A549 (cell line): ENCODE results near the gene TMEM144. TPM values are rescaled to one million over a fixed set of nuclear protein-coding genes. Genes with fewer than 3 reads are reported as not detected.

Experiments
- ATAC-seq, 2 experiments: fragments of 200-7000 bp in 1 of 2; fragments of >200 bp in 1 of 2; cut with Nextera tagmentation in 1 of 2; cut with Tn5 transposase in 1 of 2; 3 replicates each; pipeline versions ENCODE4 v1.8.0 to v1.9.1; 2018 to 2020; ENCODE audit warnings: mild to moderate bottlenecking in 1 of 2, moderate library complexity in 1 of 2
- CTCF ChIA-PET: fragments of 300-600 bp; sonication (Branson Sonifier 250); formaldehyde crosslinking; extraction: SDS; loops from one replicate; lab custom pipeline; 2021; ENCODE audit warnings: antibody characterized with exemption, inconsistent platforms; lab: Yijun Ruan, JAX
- POLR2A ChIA-PET: fragments of 350-600 bp; formaldehyde crosslinking; extraction: SDS; loops from one replicate; lab custom pipeline; 2021; ENCODE audit warnings: antibody characterized with exemption, inconsistent platforms; lab: Yijun Ruan, JAX
- DNase-seq, 2 experiments: peaks; one replicate each; pipeline versions ENCODE4 v3.0.0 to v3.0.0-alpha.2; 2011 to 2016; ENCODE audit warnings: low read depth in 1 of 2, low spot score in 1 of 2
- FAIRE-seq: peaks from 2 replicates; lab custom pipeline; 2011; peaks lifted over from hg19 to GRCh38; lab: Jason Lieb, UNC
- H3K27ac ChIP-seq, 2 experiments: fragments of >200 bp; sonication (Bioruptor Twin); formaldehyde crosslinking; 3 replicates each; pipeline ENCODE4 v1.5.1; 2016 to 2017
- H3K4me1 ChIP-seq: fragments of >200 bp; sonication (Bioruptor Twin); formaldehyde crosslinking; 3 replicates; pipeline ENCODE4 v1.6.1; 2016
- H3K4me2 ChIP-seq: fragments of >200 bp; sonication (Bioruptor Twin); formaldehyde crosslinking; 3 replicates; pipeline ENCODE4 v1.6.1; 2016
- H3K4me3 ChIP-seq: fragments of >200 bp; sonication (Bioruptor Twin); formaldehyde crosslinking; 3 replicates; pipeline ENCODE4 v1.5.1; 2016
- H3K9me3 ChIP-seq: fragments of >200 bp; sonication (Bioruptor Twin); formaldehyde crosslinking; 3 replicates; pipeline ENCODE4 v1.6.1; 2016
- BHLHE40 ChIP-seq: IDR thresholded peaks from 2 replicates; pipeline ENCODE4 v1.6.1; 2012; ENCODE audit warnings: low read depth, low read length, inconsistent platforms
- CBX2 ChIP-seq: fragments of 200-600 bp; sonication (generic); IDR thresholded peaks from 2 replicates; pipeline ENCODE4 v1.6.1; 2016; ENCODE audit warnings: low read depth, mild to moderate bottlenecking, borderline replicate concordance
- CBX8 ChIP-seq: fragments of 200-600 bp; sonication (generic); IDR thresholded peaks from 2 replicates; pipeline ENCODE4 v1.6.1; 2016
- CHD2 ChIP-seq: fragments of 150-350 bp; IDR thresholded peaks from 2 replicates; pipeline ENCODE4 v1.6.1; 2014; ENCODE audit warnings: low read length; ENCODE audit not compliant: partially characterized antibody
- CHD4 ChIP-seq: fragments of 200-600 bp; sonication (generic); IDR thresholded peaks from 2 replicates; pipeline ENCODE4 v1.6.1; 2016; ENCODE audit warnings: antibody characterized with exemption, mild to moderate bottlenecking, borderline replicate concordance
- ESRRA ChIP-seq: fragments of 150-350 bp; IDR thresholded peaks from 2 replicates; pipeline ENCODE4 v1.6.1; 2014; ENCODE audit warnings: mild to moderate bottlenecking, low read length, borderline replicate concordance
- HOXB13 ChIP-seq: fragments of 250-450 bp; sonication (Bioruptor Pico); IDR thresholded peaks from 2 replicates; pipeline ENCODE4 v1.5.0; 2020; ENCODE audit warnings: low read depth, mild to moderate bottlenecking, moderate library complexity
- JUNB ChIP-seq: fragments of >200 bp; sonication (Bioruptor Twin); formaldehyde crosslinking; IDR thresholded peaks from 2 replicates; pipeline ENCODE4 v1.6.1; 2016
- KDM1A ChIP-seq: fragments of 200-600 bp; sonication (generic); IDR thresholded peaks from 2 replicates; pipeline ENCODE4 v1.6.1; 2016; ENCODE audit warnings: low read depth, mild to moderate bottlenecking
- NPAS2 ChIP-seq: fragments of 250-450 bp; sonication (Bioruptor Pico); IDR thresholded peaks from 2 replicates; pipeline ENCODE4 v1.8.0; 2022; ENCODE audit warnings: mild to moderate bottlenecking, moderate library complexity, borderline replicate concordance
- POLR2A ChIP-seq: IDR thresholded peaks from 2 replicates; pipeline ENCODE4 v1.6.1; 2012; ENCODE audit warnings: mild to moderate bottlenecking, low read length
- POLR2AphosphoS2 ChIP-seq: conservative IDR thresholded peaks from 2 replicates; pipeline ENCODE4 v1.6.1; 2012; ENCODE audit warnings: low read length, improper control_type of control experiment, inconsistent platforms
- RAD21 ChIP-seq, 2 experiments: fragments of >200 bp in 1 of 2; sonication (Bioruptor Twin) in 1 of 2; formaldehyde crosslinking in 1 of 2; IDR thresholded peaks in 1 of 2; conservative IDR thresholded peaks in 1 of 2; 2 replicates in 1 of 2; 3 replicates in 1 of 2; pipeline ENCODE4 v1.6.1; 2012 to 2018; ENCODE audit warnings: inconsistent platforms in 1 of 2
- RARB ChIP-seq: fragments of 250-450 bp; sonication (Bioruptor Pico); IDR thresholded peaks from 2 replicates; pipeline ENCODE4 v1.8.0; 2021; ENCODE audit warnings: mild to moderate bottlenecking, moderate library complexity
- RFX5 ChIP-seq: fragments of 450-650 bp; IDR thresholded peaks from 2 replicates; pipeline ENCODE4 v1.7.1; 2014; ENCODE audit warnings: antibody characterized with exemption, mild to moderate bottlenecking, moderate library complexity
- SREBF2 ChIP-seq: fragments of 450-650 bp; IDR thresholded peaks from 2 replicates; pipeline ENCODE4 v1.6.1; 2014; ENCODE audit warnings: mild to moderate bottlenecking, moderate library complexity
- TFCP2L1 ChIP-seq: fragments of 250-450 bp; sonication (Bioruptor Pico); IDR thresholded peaks from 2 replicates; pipeline ENCODE4 v1.5.0; 2021; ENCODE audit warnings: mild to moderate bottlenecking
- TP53 ChIP-seq: fragments of 250-450 bp; sonication (Bioruptor Pico); IDR thresholded peaks from 2 replicates; pipeline ENCODE4 v1.5.0; 2021; ENCODE audit warnings: mild to moderate bottlenecking, moderate library complexity
- ZNF302 ChIP-seq: fragments of 250-450 bp; sonication (Bioruptor Pico); IDR thresholded peaks from 2 replicates; pipeline ENCODE4 v1.9.0; 2021; ENCODE audit warnings: inconsistent platforms, mild to moderate bottlenecking, moderate library complexity
- ZSCAN20 ChIP-seq: fragments of 250-450 bp; sonication (Bioruptor Pico); IDR thresholded peaks from 2 replicates; pipeline ENCODE4 v1.8.0; 2022; ENCODE audit warnings: mild to moderate bottlenecking, moderate library complexity
- WGBS: methylation state at CpG from one replicate; pipeline ENCODE4 v1.1.6; 2017; ENCODE audit errors: missing lambda C conversion rate; 5-methylcytosine and 5-hydroxymethylcytosine counted together
- polyA plus RNA-seq, 4 experiments: library from polyadenylated mRNA; depleted of rRNA in 3 of 4; stranded (reverse); fragments of >200 nt; fragmentation: RNase III in 1 of 4; extraction: RNeasy Plus Mini Kit Qiagen cat#74134 plus additional on column Dnase treatment in 1 of 4; gene quantifications; 2 replicates in 3 of 4; 3 replicates in 1 of 4; pipeline ENCODE4 v1.2.3, GENCODE V29; 2011 to 2017
- TF ChIP-seq, protein P1 (sequence below): fragments of 250-450 bp; sonication (Bioruptor Pico); IDR thresholded peaks from 2 replicates; pipeline ENCODE4 v1.5.0; 2021; ENCODE audit warnings: mild to moderate bottlenecking, moderate library complexity, borderline replicate concordance
- TF ChIP-seq, protein P2 (sequence below): IDR thresholded peaks from 2 replicates; pipeline ENCODE4 v1.6.1; 2012
- TF ChIP-seq, protein P3 (sequence below): fragments of 450-650 bp; IDR thresholded peaks from 2 replicates; pipeline ENCODE4 v1.6.1; 2014; ENCODE audit warnings: antibody characterized with exemption
- TF ChIP-seq, protein P4 (sequence below): fragments of >200 bp; sonication (Bioruptor Twin); formaldehyde crosslinking; IDR thresholded peaks from 3 replicates; pipeline ENCODE4 v1.6.1; 2016

The TMEM144 gene
- polyA plus RNA-seq, 2 of the 4 experiments (the other 2 are of a cell fraction): 5.3 to 10.2 TPM

DNA sequence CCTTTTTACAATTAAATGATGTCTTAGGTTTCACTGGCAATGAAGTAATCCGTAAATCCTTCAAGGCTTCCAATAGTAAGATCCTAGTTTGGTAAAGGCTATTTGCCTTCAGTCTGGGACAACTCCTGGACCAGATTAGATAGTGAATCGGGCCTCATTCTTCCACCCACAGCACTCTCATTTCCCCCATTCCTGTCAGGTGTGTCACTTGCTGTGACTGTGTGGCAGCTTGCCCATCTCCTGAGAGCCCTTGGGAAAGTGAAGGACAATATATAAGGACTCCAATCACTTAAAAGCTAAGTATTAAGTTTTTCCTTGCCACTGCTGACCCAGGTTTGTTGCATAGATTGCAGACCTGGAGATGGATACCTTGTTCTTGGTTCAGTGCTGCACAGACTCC, 34.2 kb upstream of the TMEM144 start:
- Histone ChIP-seq H3K4me1 (peaks cover 5% of the 10 kb centered on the region; the same call in 2 of the 3 replicates), H3K4me3 (no peak overlapping the region), H3K4me2 (no peak overlapping the region), H3K27ac (no peak overlapping the region), H3K9me3 (no peaks in the 10 kb centered on the region)
- no peak for TF ChIP-seq SREBF2
- no peak for TF ChIP-seq TFCP2L1 (CRISPR knock-in tag)
- TF ChIP-seq, protein P1, sequence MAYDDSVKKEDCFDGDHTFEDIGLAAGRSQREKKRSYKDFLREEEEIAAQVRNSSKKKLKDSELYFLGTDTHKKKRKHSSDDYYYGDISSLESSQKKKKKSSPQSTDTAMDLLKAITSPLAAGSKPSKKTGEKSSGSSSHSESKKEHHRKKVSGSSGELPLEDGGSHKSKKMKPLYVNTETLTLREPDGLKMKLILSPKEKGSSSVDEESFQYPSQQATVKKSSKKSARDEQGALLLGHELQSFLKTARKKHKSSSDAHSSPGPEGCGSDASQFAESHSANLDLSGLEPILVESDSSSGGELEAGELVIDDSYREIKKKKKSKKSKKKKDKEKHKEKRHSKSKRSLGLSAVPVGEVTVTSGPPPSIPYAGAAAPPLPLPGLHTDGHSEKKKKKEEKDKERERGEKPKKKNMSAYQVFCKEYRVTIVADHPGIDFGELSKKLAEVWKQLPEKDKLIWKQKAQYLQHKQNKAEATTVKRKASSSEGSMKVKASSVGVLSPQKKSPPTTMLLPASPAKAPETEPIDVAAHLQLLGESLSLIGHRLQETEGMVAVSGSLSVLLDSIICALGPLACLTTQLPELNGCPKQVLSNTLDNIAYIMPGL (CRISPR knock-in tag): no peak
- TF ChIP-seq, protein P2, sequence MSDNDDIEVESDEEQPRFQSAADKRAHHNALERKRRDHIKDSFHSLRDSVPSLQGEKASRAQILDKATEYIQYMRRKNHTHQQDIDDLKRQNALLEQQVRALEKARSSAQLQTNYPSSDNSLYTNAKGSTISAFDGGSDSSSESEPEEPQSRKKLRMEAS: no peak
- no peak for TF ChIP-seq POLR2AphosphoS2
- TF ChIP-seq, protein P3, sequence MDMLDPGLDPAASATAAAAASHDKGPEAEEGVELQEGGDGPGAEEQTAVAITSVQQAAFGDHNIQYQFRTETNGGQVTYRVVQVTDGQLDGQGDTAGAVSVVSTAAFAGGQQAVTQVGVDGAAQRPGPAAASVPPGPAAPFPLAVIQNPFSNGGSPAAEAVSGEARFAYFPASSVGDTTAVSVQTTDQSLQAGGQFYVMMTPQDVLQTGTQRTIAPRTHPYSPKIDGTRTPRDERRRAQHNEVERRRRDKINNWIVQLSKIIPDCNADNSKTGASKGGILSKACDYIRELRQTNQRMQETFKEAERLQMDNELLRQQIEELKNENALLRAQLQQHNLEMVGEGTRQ: no peak
- TF ChIP-seq ZSCAN20 (CRISPR knock-in tag): no peak
- no peak for TF ChIP-seq ZNF302 (CRISPR knock-in tag)
- TF ChIP-seq POLR2A: no peak
- TF ChIP-seq CHD4: no peak
- TF ChIP-seq NPAS2 (CRISPR knock-in tag): no peak
- TF ChIP-seq BHLHE40: no peak
- TF ChIP-seq JUNB: no peak
- no peak for TF ChIP-seq CHD2
- TF ChIP-seq HOXB13: no peak
- no peak for TF ChIP-seq CBX2
- no peak for DNase-seq
- ATAC-seq: no peak
- 32% methylated on average over 2 of the region's 2 CpGs for WGBS
- FAIRE-seq: no peak
- POLR2A ChIA-PET: no interaction called here
- CTCF ChIA-PET: interaction anchor here (1.1 to 1.3 kb wide), 2 partner anchors 15 to 17 kb away, joined by 3 read pairs; no protein-coding TSS in a partner anchor

DNA sequence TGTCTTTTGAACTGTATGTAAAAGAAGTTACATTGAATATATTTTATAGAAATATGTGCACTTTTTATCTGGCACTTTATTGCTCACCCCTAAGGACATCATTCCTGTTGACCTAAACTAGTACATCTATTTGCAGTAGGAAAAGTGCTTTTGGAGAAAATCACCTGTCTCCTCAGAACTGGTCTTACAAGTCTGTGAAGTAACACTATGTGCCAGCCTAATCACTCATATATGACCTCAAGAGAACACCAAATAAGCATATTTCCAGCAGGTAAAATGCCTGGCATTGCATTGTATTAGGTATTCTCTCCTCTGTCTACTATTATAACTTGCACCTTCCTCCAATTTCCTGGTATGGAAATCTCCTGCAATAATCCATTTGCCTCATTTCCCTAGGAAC, 33.5 kb upstream of the TMEM144 start:
- no peak for FAIRE-seq
- ChIA-PET POLR2A (no interaction called here), CTCF (no interaction called here)
- TF ChIP-seq, protein P1 (CRISPR knock-in tag): no peak
- no peak for TF ChIP-seq NPAS2 (CRISPR knock-in tag)
- TF ChIP-seq ESRRA: no peak
- TF ChIP-seq, protein P4, sequence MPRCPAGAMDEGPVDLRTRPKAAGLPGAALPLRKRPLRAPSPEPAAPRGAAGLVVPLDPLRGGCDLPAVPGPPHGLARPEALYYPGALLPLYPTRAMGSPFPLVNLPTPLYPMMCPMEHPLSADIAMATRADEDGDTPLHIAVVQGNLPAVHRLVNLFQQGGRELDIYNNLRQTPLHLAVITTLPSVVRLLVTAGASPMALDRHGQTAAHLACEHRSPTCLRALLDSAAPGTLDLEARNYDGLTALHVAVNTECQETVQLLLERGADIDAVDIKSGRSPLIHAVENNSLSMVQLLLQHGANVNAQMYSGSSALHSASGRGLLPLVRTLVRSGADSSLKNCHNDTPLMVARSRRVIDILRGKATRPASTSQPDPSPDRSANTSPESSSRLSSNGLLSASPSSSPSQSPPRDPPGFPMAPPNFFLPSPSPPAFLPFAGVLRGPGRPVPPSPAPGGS: no peak
- no peak for TF ChIP-seq KDM1A
- TF ChIP-seq TP53 (CRISPR knock-in tag): no peak
- TF ChIP-seq RFX5: no peak
- TF ChIP-seq RAD21 (conservative IDR thresholded peaks at IDR 0.05 in 1 of 2, IDR thresholded peaks at IDR 0.05 in 1 of 2): no peak
- TF ChIP-seq RARB (CRISPR knock-in tag): no peak
- no peak for TF ChIP-seq CBX8
- H3K4me2 ChIP-seq: no peak overlapping the region
- no peak for DNase-seq
- no peak overlapping the region for H3K4me3 ChIP-seq
- no peak overlapping the region for H3K27ac ChIP-seq
- no peak for ATAC-seq
- peaks cover 5% of the 10 kb centered on the region; the same call in 2 of the 3 replicates for H3K4me1 ChIP-seq
- H3K9me3 ChIP-seq: no peaks in the 10 kb centered on the region
